HEK293T (cell line): ENCODE results near the gene VASH2.

ENCODE experiments used
- NFRKB ChIP-seq: fragments of 450-650 bp; IDR thresholded peaks from 2 replicates; pipeline ENCODE4 v1.6.1; 2016; ENCODE audit warnings: mild to moderate bottlenecking, moderate library complexity
- SP1 ChIP-seq: fragments of 450-650 bp; IDR thresholded peaks from 2 replicates; pipeline ENCODE4 v1.6.1; 2017

- TF ChIP-seq SP1: no peak
- TF ChIP-seq NFRKB: no peak
These were observed 34.4 kb downstream of the VASH2 start for GRCh38 chr1:212984522-212985291.
